PFSK-1 (cell line): ENCODE measurements around the gene HDAC4.

Experiments
- FOXP2 ChIP-seq: optimal IDR thresholded peaks from 2 replicates; pipeline ENCODE3; 2011; ENCODE audit warnings: borderline replicate concordance, control low read depth, inconsistent platforms; ENCODE audit not compliant: insufficient read depth; ENCODE audit errors: extremely low read length, extremely low read depth
- POLR2AphosphoS5 ChIP-seq: IDR thresholded peaks from 2 replicates; pipeline ENCODE4 v1.6.1; 2012; ENCODE audit warnings: low read depth, mild to moderate bottlenecking, control low read depth, low read length, moderate library complexity
- REST ChIP-seq, 2 experiments: IDR thresholded peaks; 2 replicates each; pipeline versions ENCODE4 v1.6.1 to v1.8.0; 2011 to 2012; ENCODE audit warnings: low read depth in 2 of 2, low read length in 2 of 2, control low read depth in 1 of 2, inconsistent platforms in 1 of 2, mild to moderate bottlenecking in 1 of 2, moderate library complexity in 1 of 2; ENCODE audit not compliant: insufficient read depth in 1 of 2
- SIN3A ChIP-seq: IDR thresholded peaks from 2 replicates; pipeline ENCODE4 v1.6.1; 2012; ENCODE audit warnings: mild to moderate bottlenecking, low read length, moderate library complexity, borderline replicate concordance; ENCODE audit not compliant: insufficient read depth
- TAF1 ChIP-seq: IDR thresholded peaks from 2 replicates; pipeline ENCODE4 v1.6.1; 2012; ENCODE audit warnings: low read length, control low read depth, borderline replicate concordance; ENCODE audit not compliant: insufficient read depth

GRCh38 chr2:239268082-239268481, 132.7 kb downstream of the HDAC4 start:
- TF ChIP-seq SIN3A (no peak), TAF1 (no peak), POLR2AphosphoS5 (no peak), REST (IDR thresholded peaks at IDR 0.05; ENCODE audit: insufficient read depth in 1 of 2, low read depth in 2 of 2, low read length in 2 of 2) (no peak), FOXP2 (no peak)
